Measurements from ENCODE around the gene TRIM54. TPM values are rescaled to one million over a fixed set of nuclear protein-coding genes. Genes with fewer than 3 reads are reported as not detected.

TRIM54 gene, protein sequence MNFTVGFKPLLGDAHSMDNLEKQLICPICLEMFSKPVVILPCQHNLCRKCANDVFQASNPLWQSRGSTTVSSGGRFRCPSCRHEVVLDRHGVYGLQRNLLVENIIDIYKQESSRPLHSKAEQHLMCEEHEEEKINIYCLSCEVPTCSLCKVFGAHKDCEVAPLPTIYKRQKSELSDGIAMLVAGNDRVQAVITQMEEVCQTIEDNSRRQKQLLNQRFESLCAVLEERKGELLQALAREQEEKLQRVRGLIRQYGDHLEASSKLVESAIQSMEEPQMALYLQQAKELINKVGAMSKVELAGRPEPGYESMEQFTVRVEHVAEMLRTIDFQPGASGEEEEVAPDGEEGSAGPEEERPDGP
- total RNA-seq, result not detected
- under 1 TPM in 1 of 2 donors, not detected in 1; 0.03 TPM for polyA plus RNA-seq

DNA sequence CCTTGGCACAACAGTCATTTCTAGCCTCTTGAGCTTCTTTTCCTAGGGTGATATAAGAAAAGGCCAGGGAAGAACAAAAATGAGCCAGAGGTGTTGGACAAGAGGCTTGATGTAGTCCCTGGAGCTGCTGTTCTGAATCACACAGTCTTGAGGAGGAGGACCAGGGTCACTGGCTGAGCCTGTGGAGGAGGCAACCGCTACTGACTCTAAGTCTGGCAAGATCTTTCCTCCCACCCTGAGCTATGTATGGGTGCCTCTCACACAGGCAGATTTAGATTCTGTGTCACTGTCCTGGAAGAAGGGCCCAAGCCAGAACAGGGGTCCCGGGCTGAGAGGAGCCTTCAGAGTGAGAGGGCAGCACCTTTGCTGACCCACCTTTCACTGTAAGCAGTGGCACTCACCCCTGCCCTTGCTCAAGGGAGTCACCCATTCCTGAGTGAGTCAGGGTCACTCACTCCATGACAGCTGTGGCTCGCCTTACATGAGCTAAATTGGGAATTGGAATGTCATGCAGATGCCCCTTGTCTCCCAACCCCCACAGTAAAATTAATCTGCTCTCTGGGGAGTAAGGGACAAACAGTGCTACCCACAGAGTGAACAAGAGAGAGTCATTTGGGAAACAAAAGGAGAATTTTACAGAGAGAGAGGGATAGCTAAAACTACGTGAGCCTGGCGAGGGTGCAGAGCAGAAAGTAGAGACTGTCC, at the start of gene TRIM54:
Gene TRIM54 (plus strand): TSS at position 575 of the 705 bp plus-strand sequence. CDS start 303 bp downstream, outside the sequence.
- no peaks in the 10 kb centered on the region for H3K9me3 ChIP-seq (ENCODE audit: control insufficient read depth in 4 of 4, low read length in 3 of 4)
- peaks cover 0 to 4% (median 0%) of the 10 kb centered on the region in 4 donors for H3K27me3 ChIP-seq (ENCODE audit: control insufficient read depth in 4 of 4, insufficient read depth in 4 of 4, low read length in 3 of 4)
- H3K4me1 ChIP-seq (ENCODE audit: control insufficient read depth in 4 of 4, insufficient read depth in 4 of 4, low read length in 3 of 4), result peaks cover 0 to 3% (median 0%) of the 10 kb centered on the region in 4 donors
- no peak for DNase-seq (ENCODE audit: low spot score)
- H3K27ac ChIP-seq (ENCODE audit: low read depth in 1 of 2, low read length in 2 of 2), result no peak within 1 kb of the TSS
- no peak within 1 kb of the TSS for H3K4me3 ChIP-seq (ENCODE audit: low read depth in 1 of 3, low read length in 3 of 3)
- no peaks in the 10 kb centered on the region for H3K36me3 ChIP-seq (ENCODE audit: control insufficient read depth in 4 of 4, insufficient read depth in 3 of 4, low read depth in 1 of 4, low read length in 3 of 4)
- H3K9ac ChIP-seq (ENCODE audit: low read depth in 1 of 2, low read length in 2 of 2), result no peak within 1 kb of the TSS
- TF ChIP-seq YY1 (IDR thresholded peaks at IDR 0.05) (no peak), GABPA (IDR thresholded peaks at IDR 0.05 in 1 of 2, conservative IDR thresholded peaks at IDR 0.05 in 1 of 2) (no peak), HNF4A (conservative IDR thresholded peaks at IDR 0.05) (no peak), RXRA (IDR thresholded peaks at IDR 0.05) (no peak), RAD21 (IDR thresholded peaks at IDR 0.05) (no peak), MAX (IDR thresholded peaks at IDR 0.05) (no peak), TAF1 (conservative IDR thresholded peaks at IDR 0.05) (no peak), FOXA2 (IDR thresholded peaks at IDR 0.05) (no peak), HNF4G (IDR thresholded peaks at IDR 0.05) (no peak), JUND (IDR thresholded peaks at IDR 0.05) (no peak), SP1 (IDR thresholded peaks at IDR 0.05) (no peak), FOXA1 (IDR thresholded peaks at IDR 0.05) (no peak), NR2F2 (IDR thresholded peaks at IDR 0.05) (no peak), ZBTB33 (IDR thresholded peaks at IDR 0.05) (no peak), EGR1 (IDR thresholded peaks at IDR 0.05; ENCODE audit: low read depth in 2 of 2) (no peak)
- TF ChIP-seq, protein P1, sequence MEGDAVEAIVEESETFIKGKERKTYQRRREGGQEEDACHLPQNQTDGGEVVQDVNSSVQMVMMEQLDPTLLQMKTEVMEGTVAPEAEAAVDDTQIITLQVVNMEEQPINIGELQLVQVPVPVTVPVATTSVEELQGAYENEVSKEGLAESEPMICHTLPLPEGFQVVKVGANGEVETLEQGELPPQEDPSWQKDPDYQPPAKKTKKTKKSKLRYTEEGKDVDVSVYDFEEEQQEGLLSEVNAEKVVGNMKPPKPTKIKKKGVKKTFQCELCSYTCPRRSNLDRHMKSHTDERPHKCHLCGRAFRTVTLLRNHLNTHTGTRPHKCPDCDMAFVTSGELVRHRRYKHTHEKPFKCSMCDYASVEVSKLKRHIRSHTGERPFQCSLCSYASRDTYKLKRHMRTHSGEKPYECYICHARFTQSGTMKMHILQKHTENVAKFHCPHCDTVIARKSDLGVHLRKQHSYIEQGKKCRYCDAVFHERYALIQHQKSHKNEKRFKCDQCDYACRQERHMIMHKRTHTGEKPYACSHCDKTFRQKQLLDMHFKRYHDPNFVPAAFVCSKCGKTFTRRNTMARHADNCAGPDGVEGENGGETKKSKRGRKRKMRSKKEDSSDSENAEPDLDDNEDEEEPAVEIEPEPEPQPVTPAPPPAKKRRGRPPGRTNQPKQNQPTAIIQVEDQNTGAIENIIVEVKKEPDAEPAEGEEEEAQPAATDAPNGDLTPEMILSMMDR (IDR thresholded peaks at IDR 0.05; ENCODE audit: low read depth, low read length, missing input control), result no peak
- TF ChIP-seq, protein P2, sequence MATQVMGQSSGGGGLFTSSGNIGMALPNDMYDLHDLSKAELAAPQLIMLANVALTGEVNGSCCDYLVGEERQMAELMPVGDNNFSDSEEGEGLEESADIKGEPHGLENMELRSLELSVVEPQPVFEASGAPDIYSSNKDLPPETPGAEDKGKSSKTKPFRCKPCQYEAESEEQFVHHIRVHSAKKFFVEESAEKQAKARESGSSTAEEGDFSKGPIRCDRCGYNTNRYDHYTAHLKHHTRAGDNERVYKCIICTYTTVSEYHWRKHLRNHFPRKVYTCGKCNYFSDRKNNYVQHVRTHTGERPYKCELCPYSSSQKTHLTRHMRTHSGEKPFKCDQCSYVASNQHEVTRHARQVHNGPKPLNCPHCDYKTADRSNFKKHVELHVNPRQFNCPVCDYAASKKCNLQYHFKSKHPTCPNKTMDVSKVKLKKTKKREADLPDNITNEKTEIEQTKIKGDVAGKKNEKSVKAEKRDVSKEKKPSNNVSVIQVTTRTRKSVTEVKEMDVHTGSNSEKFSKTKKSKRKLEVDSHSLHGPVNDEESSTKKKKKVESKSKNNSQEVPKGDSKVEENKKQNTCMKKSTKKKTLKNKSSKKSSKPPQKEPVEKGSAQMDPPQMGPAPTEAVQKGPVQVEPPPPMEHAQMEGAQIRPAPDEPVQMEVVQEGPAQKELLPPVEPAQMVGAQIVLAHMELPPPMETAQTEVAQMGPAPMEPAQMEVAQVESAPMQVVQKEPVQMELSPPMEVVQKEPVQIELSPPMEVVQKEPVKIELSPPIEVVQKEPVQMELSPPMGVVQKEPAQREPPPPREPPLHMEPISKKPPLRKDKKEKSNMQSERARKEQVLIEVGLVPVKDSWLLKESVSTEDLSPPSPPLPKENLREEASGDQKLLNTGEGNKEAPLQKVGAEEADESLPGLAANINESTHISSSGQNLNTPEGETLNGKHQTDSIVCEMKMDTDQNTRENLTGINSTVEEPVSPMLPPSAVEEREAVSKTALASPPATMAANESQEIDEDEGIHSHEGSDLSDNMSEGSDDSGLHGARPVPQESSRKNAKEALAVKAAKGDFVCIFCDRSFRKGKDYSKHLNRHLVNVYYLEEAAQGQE (IDR thresholded peaks at IDR 0.05), result no peak
- TF ChIP-seq, protein P3, sequence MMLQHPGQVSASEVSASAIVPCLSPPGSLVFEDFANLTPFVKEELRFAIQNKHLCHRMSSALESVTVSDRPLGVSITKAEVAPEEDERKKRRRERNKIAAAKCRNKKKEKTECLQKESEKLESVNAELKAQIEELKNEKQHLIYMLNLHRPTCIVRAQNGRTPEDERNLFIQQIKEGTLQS (IDR thresholded peaks at IDR 0.05), result no peak
- 83% methylated on average over 5 of the region's 5 CpGs for WGBS
